NAMALWA (cell line): ENCODE results near the gene DUSP8.
"Not testable (repeated sequence)": the region's sequence is repeated elsewhere in the genome, so short reads cannot be mapped to it uniquely, and the experiment has no call there.

ENCODE experiments used
- DNase-seq: peaks from one replicate; pipeline ENCODE4 v3.0.0-alpha.2; 2015; ENCODE audit warnings: low spot score

The DUSP8 gene, protein sequence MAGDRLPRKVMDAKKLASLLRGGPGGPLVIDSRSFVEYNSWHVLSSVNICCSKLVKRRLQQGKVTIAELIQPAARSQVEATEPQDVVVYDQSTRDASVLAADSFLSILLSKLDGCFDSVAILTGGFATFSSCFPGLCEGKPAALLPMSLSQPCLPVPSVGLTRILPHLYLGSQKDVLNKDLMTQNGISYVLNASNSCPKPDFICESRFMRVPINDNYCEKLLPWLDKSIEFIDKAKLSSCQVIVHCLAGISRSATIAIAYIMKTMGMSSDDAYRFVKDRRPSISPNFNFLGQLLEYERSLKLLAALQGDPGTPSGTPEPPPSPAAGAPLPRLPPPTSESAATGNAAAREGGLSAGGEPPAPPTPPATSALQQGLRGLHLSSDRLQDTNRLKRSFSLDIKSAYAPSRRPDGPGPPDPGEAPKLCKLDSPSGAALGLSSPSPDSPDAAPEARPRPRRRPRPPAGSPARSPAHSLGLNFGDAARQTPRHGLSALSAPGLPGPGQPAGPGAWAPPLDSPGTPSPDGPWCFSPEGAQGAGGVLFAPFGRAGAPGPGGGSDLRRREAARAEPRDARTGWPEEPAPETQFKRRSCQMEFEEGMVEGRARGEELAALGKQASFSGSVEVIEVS

DNA sequence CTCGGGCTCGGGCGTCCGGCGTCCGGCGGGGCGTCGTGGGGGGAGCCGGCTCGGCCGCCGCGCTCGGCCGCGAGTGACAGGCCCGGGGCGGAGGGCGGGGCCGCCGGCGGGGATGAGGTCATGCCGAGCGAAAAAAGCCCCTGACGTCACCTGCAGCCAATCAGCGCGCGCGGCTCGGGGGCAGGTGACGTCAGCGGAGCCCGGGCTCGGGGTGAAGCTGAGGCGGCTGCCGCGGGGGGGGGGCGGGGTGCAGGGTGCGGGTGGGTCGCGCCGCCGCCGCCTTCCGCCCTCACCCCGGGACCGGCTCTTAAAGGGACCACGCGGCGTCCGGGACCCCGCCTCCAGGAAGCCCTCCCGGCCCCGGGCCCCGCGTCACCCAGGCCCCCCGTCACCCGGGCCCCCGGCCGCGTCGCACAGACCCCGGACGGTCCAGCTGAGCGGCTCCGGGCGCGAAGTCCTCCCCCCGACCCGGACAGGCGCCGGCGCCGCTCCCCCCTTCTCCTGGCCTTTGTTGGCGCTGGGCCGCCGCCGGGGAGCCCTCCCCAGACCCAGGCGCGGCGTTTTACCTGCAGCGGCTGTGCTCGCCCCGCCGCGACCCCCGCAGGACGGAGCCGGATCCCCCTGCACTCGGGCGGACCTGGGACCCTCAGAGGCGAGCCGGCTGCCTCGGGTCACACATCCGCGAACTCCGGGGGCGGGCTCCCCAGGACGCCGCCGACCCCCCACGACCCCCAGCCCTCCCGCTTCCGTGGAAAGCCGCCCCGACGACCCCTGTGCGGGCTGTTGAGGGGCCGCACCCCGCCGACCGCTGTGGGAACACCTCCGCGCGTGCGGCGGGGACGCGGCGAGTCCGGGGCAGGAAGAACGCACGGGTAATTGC lies at the start of gene DUSP8:
Gene DUSP8 (minus strand): TSS at position 75 of the 880 bp plus-strand sequence. CDS start 6,445 bp downstream, outside the sequence.
- peak; percentile 43 for DNase-seq

DNA sequence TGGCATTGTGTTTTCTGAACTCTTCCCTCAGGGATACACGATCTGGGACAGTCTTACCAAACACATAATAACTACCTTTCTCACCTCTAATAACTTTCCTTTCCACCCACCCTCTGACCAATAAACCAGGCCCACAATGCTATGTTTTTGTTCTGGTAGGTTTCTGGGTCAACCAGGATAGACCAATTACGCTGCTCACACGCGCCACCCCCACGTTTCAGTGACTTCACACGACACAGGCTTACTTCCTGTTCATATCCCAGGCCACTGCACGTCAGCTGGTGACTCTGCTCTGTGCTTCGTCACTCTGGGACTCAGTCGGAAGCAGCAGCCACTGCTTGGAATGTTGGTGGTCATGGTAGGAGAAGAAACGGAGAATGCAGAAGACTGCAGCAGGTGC lies 47.4 kb upstream of the DUSP8 start:
- DNase-seq: no peak

DNA sequence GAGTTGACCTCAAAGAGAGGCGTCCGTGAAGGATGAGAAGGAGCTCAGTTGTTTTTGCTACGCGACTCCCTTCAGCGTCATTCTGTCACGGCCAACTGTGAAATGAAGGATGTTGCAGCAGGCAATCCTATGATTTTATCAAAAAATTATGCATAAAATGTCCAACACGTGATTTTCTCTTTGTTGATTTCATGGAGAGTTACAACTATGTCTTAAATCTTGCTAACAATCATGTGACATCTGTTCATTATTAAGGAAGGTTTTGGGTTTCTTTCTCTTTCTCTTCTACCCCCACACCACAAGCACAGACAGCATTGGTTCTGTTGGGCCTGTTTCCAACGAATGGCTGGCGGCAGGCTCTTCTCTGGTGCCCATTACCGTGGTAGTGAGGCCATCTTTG lies 46.2 kb upstream of the DUSP8 start:
- DNase-seq: no peak

DNA sequence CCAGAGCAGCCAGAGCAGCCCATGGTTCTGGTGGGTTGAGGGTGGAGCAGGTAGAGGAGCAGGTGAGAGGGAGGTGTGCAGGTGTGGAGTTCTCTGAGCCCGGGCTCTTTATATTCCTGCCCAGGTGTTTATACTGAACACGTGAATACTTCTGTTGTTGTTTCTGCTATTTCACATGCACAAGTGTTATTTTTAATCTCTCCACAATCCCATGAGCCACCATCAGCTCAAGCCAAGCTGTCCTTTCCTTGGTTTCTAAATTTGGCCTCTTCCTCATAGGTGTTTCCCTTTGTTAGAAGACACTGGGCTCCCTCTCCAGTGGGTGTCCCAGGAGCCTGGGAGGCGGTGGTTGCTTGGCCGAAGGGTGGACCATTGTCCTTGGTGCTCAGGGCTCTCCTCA lies 36.3 kb upstream of the DUSP8 start, which contains the start of gene KRTAP5-3:
Gene KRTAP5-3 (minus strand): TSS at position 101 of the 400 bp plus-strand sequence. CDS start 78 bp downstream, at position 23.
- no peak for DNase-seq

DNA sequence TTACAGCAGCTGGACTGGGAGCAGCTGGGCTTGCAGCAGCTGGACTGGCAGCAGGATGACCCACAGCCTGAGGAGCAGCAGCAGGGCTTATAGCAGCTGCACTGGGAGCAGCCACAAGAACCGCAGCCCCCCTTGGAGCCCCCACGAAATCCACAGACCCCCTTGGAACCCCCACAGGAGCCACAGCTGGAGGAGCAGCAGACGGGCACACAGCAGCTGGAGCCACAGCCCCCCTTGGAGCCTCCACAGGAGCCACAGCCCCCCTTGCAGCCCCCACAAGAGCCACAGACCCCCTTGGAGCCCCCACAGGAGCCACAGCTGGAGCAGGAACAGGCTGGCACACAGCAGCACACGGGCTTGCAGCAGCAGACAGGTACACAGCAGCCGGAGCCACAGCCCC lies 35.8 kb upstream of the DUSP8 start:
- DNase-seq: not testable (repeated sequence)

DNA sequence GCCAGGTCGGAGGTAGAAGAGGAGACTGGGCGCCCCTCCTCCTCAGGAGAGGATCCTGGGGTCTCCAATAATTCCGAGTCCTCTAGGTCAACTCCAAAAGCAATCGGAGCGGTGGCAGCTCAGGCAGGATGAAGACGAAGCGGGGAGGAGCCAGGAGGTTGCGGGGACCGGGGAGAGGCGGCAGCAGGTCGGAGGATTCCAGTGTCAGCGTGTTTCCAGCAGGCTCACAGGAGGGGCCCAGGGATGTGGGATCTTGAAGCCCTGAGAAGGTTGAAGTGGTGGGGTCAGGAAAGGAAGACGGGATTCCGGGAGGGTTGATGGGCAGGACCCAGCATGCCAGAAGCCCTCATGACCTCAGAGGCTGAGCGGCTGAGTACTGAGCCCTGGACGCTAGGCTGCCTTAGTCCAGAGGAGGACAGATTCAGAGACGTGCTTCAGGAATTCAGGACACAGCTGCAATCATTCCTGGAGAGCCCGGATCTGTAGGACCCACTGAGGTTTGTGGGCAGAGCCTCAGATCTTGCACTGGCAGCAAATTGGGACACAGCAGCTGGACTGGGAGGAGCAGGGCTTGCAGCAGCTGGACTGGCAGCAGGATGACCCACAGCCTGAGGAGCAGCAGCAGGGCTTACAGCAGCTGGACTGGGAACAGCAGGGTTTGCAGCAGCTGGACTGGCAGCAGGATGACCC lies 35.2 kb upstream of the DUSP8 start:
- DNase-seq: not testable (repeated sequence)

DNA sequence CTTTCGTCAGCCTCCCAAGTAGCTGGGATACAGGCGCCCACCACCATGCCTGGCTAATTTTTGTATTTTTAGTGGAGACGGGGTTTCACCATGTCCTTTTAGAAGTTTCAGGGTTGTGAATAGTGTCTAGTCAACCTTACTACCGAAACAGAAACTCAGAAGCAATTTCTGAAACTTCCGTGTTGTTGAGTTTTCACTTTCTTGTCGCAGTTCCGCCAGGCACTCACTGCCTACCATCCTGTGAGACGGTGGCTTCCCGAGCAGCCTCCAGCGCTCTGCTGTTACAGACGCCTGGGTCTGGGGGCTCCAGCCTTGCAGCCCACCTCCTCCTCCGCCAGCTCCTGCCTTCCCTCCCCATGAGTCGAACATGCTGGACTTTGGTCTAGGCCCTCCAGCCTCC lies 33.9 kb upstream of the DUSP8 start:
- DNase-seq: peak; percentile 14

DNA sequence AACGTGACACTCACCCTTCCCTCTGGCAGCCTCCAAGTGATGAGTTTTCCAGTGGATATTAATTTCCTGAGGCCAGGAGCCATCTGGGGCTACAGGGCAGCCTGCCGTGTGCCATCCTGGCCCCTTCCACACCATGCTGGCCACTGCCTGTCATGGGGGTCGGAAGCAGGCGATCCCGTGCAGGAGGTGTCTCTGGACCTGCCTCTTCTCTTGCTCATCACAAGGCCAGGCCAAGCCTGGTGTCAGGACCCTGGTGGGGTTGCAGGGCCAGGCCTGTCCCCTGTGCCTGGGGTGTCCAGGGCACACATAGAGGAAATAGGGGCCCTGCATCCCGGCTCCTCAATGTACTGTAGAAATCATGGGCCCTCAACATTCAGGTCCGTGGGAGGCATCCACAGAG lies 32.6 kb upstream of the DUSP8 start:
- DNase-seq: no peak

DNA sequence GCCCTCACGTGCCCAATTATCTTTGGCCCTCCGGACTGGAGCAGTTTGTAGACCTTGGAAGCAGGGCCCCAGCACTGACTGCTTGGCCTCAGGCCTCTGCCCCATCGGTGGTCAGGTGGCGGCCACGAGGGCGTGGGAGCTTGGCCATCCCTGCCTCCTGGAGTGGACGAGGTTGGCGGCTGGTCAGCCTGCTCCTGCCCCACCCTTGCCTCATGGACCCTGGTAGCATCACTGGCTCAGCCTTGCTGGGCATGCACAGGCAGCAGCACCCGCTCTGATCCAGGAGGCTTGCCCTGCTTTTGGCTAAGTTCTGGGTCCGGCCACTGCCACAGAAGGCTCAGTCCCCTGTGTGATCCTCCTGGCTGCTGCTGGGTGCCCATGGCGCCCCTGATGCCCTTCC lies 32.1 kb upstream of the DUSP8 start:
- DNase-seq: no peak

DNA sequence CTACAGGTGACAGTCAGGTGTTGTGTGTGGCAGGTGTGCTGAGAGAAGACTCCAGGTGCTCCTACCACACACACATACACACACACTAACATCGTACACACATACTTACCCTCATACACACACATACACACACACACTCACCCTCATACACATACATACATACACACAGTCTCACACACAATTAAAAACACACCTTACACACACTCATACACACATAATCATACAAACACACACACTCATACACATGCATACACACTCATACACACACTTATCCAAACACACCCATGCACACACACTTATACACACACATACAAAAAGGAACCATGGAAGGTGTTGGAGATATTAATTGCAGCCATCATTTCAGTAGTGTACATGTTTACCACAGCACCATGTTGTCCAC lies 31.6 kb upstream of the DUSP8 start:
- no peak for DNase-seq

DNA sequence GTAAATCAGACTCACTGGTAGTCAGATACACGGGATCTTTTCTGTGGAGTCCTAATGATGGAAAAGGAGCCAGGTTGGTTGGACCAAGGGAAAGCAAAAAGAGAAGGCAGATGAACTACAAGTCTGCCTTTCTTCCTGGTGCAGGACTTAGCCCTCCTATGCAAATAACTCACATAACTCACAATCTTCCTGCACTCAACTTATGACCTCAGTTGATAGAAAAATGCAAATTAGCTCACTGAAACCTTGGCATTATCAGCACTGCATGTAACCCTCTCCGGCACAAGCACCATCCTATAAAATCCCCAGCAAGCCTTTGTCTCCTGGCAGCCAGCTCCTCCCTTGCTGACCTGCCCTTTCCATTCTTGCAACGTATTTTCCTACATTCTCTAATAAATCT lies 29.6 kb upstream of the DUSP8 start:
- DNase-seq: not testable (repeated sequence)

DNA sequence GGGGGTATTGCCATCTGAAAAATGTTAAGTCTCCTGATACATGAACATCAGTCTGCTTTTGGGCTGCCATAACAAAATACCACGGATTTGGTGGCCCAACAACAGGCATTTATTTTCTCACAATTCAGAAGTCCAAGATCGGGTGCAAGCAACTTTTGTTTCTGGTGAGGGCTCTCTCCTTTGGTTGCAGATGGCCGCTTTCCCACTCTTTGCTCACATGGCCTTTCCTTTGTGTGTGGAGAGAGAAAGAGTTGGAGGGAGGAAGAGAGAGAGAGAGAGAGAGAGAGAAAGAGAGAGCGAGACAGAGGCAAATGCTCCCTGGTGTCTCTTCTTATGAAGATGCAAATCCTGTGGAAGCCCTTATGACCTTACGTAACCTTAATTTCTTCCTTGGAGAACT lies 28.6 kb upstream of the DUSP8 start:
- no peak for DNase-seq

DNA sequence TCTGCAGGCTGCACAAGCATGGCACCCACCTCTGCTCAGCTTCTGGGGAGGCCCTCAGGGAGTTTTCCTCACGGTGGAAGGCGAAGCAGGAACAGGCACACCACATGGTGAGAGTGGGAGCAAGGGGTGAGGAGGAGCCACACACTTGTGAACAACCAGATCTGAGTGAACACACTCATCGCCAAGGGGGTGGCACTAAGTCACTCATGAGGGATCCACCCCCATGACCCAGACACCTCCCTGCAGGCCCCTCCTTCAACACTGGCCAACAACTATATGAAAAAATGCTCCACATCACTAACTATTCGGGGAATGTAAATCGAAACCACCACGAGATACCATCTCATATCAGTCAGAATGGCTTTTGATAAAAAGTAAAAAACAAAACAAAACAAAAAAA lies 26.7 kb upstream of the DUSP8 start:
- no peak for DNase-seq

DNA sequence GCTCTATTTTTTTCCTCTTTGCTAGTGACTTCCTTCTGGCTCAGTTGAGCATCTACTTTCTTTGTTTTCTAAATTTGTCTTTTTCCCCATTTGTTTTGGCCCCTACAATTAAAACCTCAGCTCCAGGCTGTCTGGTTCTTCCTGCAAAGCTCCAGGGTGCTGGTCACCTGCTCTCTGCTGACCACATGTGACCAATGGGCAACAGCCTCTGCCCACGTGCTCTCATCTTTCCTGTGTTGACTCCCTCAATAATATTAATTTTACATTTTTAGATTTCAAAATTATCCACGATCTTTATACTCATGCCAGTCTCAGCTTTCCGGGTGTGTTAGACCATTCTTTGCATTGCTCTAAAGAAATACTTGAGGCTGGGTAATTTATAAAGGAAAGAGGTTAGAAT lies 26.3 kb upstream of the DUSP8 start:
- not testable (repeated sequence) for DNase-seq

DNA sequence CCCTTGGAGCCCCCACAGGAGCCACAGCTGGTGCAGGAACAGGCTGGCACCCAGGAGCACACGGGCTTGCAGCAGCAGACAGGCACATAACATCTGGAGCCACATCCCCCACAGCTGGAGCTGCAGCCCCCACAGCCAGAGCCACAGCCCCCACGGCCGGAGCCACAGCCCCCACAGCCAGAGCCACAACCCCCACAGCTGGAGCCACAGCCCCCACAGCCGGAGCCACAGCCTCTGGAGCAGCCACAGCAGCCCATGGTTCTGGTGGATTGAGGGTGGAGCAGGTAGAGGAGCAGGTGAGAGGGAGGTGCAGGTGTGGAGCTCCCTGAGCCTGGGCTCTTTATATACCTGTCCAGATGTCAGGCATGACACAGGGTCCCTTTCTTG lies 25.9 kb upstream of the DUSP8 start, which contains the start of gene KRTAP5-2:
Gene KRTAP5-2 (minus strand): TSS at position 301 of the 387 bp plus-strand sequence. CDS start 44 bp downstream, at position 257.
- no peak for DNase-seq

DNA sequence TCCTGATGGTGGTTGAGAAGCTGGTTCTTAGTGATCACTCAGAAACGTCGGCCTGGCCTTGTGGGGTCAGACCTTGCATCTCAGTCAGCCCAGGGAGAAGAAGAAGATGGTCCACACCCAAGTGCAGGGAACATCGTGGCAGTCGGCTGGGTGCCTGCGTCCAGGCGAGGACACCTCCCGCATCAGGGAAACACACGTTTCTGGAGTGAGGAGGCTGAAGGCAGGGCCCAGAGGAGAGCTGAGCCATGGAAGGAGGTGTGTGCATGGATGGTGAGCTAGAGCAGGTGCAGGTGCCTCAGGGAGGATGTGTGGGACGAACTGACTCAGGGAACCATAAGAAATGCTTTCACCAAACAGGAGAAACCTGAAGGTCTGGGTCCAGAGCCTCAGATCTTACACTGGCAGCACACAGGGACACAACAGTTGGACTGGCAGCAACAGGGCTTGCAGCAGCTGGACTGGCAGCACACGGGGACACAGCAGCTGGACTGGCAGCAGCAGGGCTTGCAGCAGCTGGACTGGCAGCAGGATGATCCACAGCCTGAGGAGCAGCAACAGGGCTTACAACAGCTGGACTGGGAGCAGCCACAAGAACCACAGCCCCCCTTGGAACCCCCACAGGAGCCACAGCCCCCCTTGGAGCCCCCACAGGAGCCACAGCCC lies 25.4 kb upstream of the DUSP8 start:
- DNase-seq: no peak

DNA sequence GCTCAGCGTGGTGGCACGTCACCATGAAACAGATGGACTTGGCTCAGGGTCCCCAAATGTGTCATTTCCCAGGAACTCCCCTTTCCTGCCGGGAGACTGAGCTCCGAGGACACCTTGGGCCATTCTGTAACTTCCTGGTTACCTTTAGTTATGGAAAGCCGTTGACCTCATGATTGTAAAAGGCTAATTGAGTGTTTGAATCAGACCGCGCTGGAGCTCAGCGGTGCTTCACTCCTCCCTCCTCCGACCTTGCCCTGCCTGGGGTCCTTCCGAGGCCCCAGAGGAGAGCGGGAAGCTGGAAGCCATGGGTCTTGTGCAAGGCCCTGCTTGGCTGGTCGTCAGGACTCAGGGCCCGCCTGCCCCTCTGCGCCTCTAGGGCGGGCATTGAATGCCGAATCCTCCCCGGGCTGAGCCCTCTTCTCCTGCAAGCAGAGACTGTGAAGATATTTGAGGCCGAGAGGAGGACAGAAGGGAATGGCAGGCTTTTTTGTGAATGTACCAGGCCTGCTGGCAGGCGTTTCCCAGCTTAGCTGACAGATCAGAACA lies 24.6 kb upstream of the DUSP8 start:
- DNase-seq: not testable (repeated sequence)

DNA sequence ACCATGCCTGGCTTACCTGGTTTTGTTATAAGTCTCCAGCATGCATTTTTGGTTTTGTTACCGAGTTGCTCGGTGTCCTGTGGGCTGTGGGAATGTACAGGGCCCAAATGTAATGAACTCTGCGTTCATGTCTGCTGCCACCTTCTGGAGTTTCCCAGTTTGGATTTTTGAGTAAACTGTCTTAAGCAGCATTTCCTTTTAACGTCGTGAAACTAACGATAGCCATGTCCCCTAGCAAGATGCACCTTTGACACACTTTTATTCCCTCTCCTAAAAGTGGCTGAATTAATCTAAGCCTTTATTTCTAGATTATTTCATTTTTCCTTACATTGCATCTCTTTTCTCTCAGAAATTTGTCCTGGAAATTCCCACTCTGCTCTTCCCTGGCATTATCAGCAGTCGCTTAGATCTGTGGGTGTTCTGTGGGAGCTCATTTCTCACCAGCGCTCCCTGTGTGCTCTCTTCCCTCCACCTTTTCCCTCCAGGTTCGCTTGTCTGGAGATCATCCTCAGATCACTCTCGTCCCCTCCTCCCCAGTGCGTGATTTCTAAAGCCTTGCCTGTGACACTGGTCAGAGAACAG lies 24.0 kb upstream of the DUSP8 start:
- not testable (repeated sequence) for DNase-seq

DNA sequence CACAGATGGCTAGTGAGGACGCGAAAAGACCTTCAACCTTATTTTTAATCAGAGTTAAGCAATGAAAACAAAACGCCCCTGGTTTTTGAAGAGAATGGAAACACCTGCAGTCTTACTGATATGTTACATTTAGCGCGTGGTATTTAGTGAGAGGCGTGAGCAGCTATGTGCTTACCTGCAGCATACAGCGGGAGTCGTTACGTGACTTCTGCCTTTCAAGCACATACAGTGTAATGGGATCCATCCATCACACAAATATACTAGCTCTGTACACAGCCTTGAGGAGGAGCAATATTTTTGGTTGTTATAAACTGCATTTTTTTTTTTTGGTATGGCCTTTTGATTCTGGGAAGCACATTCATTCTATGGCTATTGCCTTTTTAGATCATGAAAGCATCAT lies 20.6 kb upstream of the DUSP8 start:
- no peak for DNase-seq

DNA sequence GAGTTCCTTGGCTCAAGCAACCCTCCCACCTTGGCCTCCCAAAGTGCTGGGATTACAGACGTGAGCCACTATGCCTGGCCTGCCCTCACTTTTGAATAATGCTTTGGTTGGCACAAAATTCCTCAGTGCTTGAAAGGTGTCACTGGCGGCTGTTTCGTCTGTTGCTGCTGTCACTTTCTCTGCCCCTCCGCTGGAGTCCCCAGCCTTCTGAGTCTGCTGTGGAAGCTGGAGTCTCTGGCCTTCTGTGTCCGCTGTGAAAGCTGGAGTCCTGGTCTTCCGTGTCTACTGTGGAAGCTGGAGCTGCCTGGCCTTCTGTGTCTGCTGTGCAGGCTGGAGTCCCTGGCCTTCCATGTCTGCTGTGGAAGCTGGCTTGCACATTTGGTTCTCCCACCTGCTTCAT lies 17.9 kb upstream of the DUSP8 start:
- DNase-seq: no peak
